GM23248 (cell line): ENCODE data around the gene SMC5.

Experiments
- EZH2 ChIP-seq: fragments of 200-600 bp; sonication (generic); IDR thresholded peaks from 2 replicates; pipeline ENCODE4 v1.6.1; 2018; ENCODE audit warnings: antibody characterized with exemption, mild to moderate bottlenecking; ENCODE audit not compliant: insufficient read depth, poor library complexity, severe bottlenecking
- EZH2phosphoT487 ChIP-seq: fragments of 200-600 bp; sonication (generic); IDR thresholded peaks from 2 replicates; pipeline ENCODE4 v1.6.1; 2018; ENCODE audit warnings: antibody characterized with exemption, moderate library complexity, mild to moderate bottlenecking, low read depth; ENCODE audit not compliant: insufficient read depth

DNA sequence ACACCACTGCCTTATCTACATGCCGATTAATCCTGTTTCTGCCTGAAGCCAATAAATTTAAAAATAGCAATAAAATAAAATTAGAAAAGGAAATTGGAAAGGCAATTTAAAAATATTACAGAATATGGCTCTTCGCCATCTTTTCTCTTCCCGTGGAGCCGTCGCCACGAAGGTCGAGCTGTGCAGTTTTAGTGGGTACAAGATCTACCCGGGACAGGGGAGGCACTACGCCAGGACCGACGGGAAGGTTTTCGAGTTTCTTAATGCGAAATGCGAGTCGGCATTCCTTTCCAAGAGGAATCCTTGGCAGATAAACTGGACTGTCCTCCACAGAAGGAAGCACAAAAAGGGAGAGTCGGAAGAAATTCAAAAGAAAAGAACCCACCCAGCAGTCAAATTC, 41.7 kb upstream of the SMC5 start:
- TF ChIP-seq EZH2phosphoT487 (no peak), EZH2 (no peak)
